HepG2 (cell line): Measurements from ENCODE around the gene LYZL1. TPM values are rescaled to one million over a fixed set of nuclear protein-coding genes. Genes with fewer than 3 reads are reported as not detected.
"Not testable (repeated sequence)": the region's sequence is repeated elsewhere in the genome, so short reads cannot be mapped to it uniquely, and the experiment has no call there.

Source experiments
- CEBPG ChIP-seq: IDR thresholded peaks from 2 replicates; pipeline ENCODE4 v1.6.1; 2016
- CHD2 ChIP-seq: IDR thresholded peaks from 2 replicates; pipeline ENCODE4 v1.6.1; 2011; ENCODE audit warnings: low read depth, low read length, improper control_type of control experiment
- FOXO1 ChIP-seq: sonication (generic); formaldehyde crosslinking; IDR thresholded peaks from 2 replicates; pipeline ENCODE4 v1.4.0; 2020; ENCODE audit warnings: missing genetic modification reagents
- HMG20A ChIP-seq: IDR thresholded peaks from 2 replicates; pipeline ENCODE4 v1.6.1; 2016; ENCODE audit warnings: borderline replicate concordance
- HNRNPLL ChIP-seq: fragments of 200-400 bp; formaldehyde crosslinking; IDR thresholded peaks from 2 replicates; pipeline ENCODE4 v1.6.1; 2017; ENCODE audit warnings: mild to moderate bottlenecking, low read depth, low read length; ENCODE audit not compliant: poor library complexity, severe bottlenecking
- HOXD1 ChIP-seq: sonication (generic); formaldehyde crosslinking; IDR thresholded peaks from 2 replicates; pipeline ENCODE4 v1.5.0; 2020; ENCODE audit warnings: missing genetic modification reagents
- MEIS2 ChIP-seq: sonication (generic); formaldehyde crosslinking; IDR thresholded peaks from 2 replicates; pipeline ENCODE4 v1.9.0; 2021; ENCODE audit warnings: mild to moderate bottlenecking, missing genetic modification reagents
- NCOR1 ChIP-seq: fragments of 200-600 bp; sonication (generic); IDR thresholded peaks from 2 replicates; pipeline ENCODE4 v1.7.0; 2017; ENCODE audit warnings: antibody characterized with exemption, low read length, borderline replicate concordance
- NKX3-1 ChIP-seq: sonication (generic); formaldehyde crosslinking; IDR thresholded peaks from 2 replicates; pipeline ENCODE4 v1.5.0; 2020; ENCODE audit warnings: missing genetic modification reagents
- NONO ChIP-seq, 2 experiments: fragments of 450-650 bp in 1 of 2; sonication (generic) in 1 of 2; formaldehyde crosslinking in 1 of 2; IDR thresholded peaks in 1 of 2; conservative IDR thresholded peaks in 1 of 2; 2 replicates each; pipeline versions ENCODE4 v1.6.1 to v1.8.0; 2017 to 2022; ENCODE audit warnings: mild to moderate bottlenecking in 1 of 2, missing genetic modification reagents in 1 of 2, moderate library complexity in 1 of 2
- NR2C2 ChIP-seq: sonication (generic); formaldehyde crosslinking; IDR thresholded peaks from 2 replicates; pipeline ENCODE4 v1.4.0; 2020; ENCODE audit warnings: missing genetic modification reagents, mild to moderate bottlenecking, moderate library complexity, borderline replicate concordance
- NR2F1 ChIP-seq, 2 experiments: fragments of 450-650 bp in 1 of 2; formaldehyde crosslinking in 1 of 2; IDR thresholded peaks; 2 replicates each; pipeline versions ENCODE4 v1.5.0 to v1.6.1; 2016 to 2020; ENCODE audit warnings: mild to moderate bottlenecking in 1 of 2, missing compliant biosample characterization in 1 of 2, missing genetic modification reagents in 1 of 2, moderate library complexity in 1 of 2
- NR2F2 ChIP-seq: IDR thresholded peaks from 2 replicates; pipeline ENCODE4 v1.6.1; 2012; ENCODE audit warnings: low read depth, inconsistent platforms, borderline replicate concordance
- ONECUT2 ChIP-seq: sonication (generic); formaldehyde crosslinking; IDR thresholded peaks from 2 replicates; pipeline ENCODE4 v1.4.0; 2020; ENCODE audit warnings: missing genetic modification reagents
- RARA ChIP-seq: IDR thresholded peaks from 2 replicates; pipeline ENCODE4 v1.6.1; 2016; ENCODE audit warnings: missing genetic modification reagents, missing compliant biosample characterization
- RXRA ChIP-seq: sonication (generic); formaldehyde crosslinking; IDR thresholded peaks from 2 replicates; pipeline ENCODE4 v1.5.1; 2020; ENCODE audit warnings: missing genetic modification reagents
- SIX1 ChIP-seq: sonication (generic); formaldehyde crosslinking; IDR thresholded peaks from 2 replicates; pipeline ENCODE4 v1.4.0; 2020; ENCODE audit warnings: missing genetic modification reagents, borderline replicate concordance
- SP5 ChIP-seq: IDR thresholded peaks from 2 replicates; pipeline ENCODE4 v1.6.1; 2016; ENCODE audit warnings: low read depth, borderline replicate concordance
- TBL1XR1 ChIP-seq: fragments of 150-350 bp; IDR thresholded peaks from 2 replicates; pipeline ENCODE4 v1.6.1; 2014; ENCODE audit warnings: borderline replicate concordance, low read length; ENCODE audit not compliant: partially characterized antibody
- ZFY ChIP-seq: sonication (generic); formaldehyde crosslinking; IDR thresholded peaks from 2 replicates; pipeline ENCODE4 v1.4.0; 2020; ENCODE audit warnings: missing genetic modification reagents
- ZNF710 ChIP-seq: sonication (generic); formaldehyde crosslinking; IDR thresholded peaks from 2 replicates; pipeline ENCODE4 v1.5.0; 2020; ENCODE audit warnings: mild to moderate bottlenecking, missing genetic modification reagents, borderline replicate concordance
- ZNF746 ChIP-seq: sonication (generic); formaldehyde crosslinking; IDR thresholded peaks from 2 replicates; pipeline ENCODE4 v1.8.0; 2022; ENCODE audit warnings: mild to moderate bottlenecking, missing genetic modification reagents
- ZNF788 ChIP-seq: sonication (generic); formaldehyde crosslinking; IDR thresholded peaks from 2 replicates; pipeline ENCODE4 v1.5.0; 2020; ENCODE audit warnings: mild to moderate bottlenecking, missing genetic modification reagents, borderline replicate concordance
- polyA plus RNA-seq, 8 experiments: library from polyadenylated mRNA; depleted of rRNA in 3 of 8; stranded (reverse) in 7 of 8; unstranded in 1 of 8; fragments of >200 nt; fragmentation: Illumina TruSeq in 4 of 8; extraction: Trizol in 4 of 8; gene quantifications; 2 replicates each; pipeline versions ENCODE4 v1.2.1 to v1.2.3, GENCODE V29; 2011 to 2016; ENCODE audit warnings: low read depth in 4 of 8, missing spikeins in 1 of 8, mixed read lengths in 1 of 8; ENCODE audit not compliant: insufficient read depth in 1 of 8
- total RNA-seq, 5 experiments: library from RNA; depleted of rRNA; stranded (reverse); fragments of >200 nt; fragmentation: Illumina TruSeq; extraction: Trizol; gene quantifications; 2 replicates each; pipeline ENCODE4 v1.2.3, GENCODE V29; 2016; ENCODE audit warnings: low read depth in 1 of 5
- TF ChIP-seq, protein P1 (sequence below): IDR thresholded peaks from 2 replicates; pipeline ENCODE4 v1.6.1; 2016; ENCODE audit warnings: mild to moderate bottlenecking
- TF ChIP-seq, protein P2 (sequence below): IDR thresholded peaks from 2 replicates; pipeline ENCODE4 v1.6.1; 2016; ENCODE audit warnings: missing genetic modification reagents, missing compliant biosample characterization

The LYZL1 gene
- total and polyA plus RNA-seq, 2 of the 13 experiments (the other 11 are each of a cell fraction or from before 2014, with no cell fraction given): not detected

- TF ChIP-seq, protein P1, sequence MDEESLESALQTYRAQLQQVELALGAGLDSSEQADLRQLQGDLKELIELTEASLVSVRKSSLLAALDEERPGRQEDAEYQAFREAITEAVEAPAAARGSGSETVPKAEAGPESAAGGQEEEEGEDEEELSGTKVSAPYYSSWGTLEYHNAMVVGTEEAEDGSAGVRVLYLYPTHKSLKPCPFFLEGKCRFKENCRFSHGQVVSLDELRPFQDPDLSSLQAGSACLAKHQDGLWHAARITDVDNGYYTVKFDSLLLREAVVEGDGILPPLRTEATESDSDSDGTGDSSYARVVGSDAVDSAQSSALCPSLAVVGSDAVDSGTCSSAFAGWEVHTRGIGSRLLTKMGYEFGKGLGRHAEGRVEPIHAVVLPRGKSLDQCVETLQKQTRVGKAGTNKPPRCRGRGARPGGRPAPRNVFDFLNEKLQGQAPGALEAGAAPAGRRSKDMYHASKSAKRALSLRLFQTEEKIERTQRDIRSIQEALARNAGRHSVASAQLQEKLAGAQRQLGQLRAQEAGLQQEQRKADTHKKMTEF (CRISPR knock-in tag): peak; percentile 53; the same call in 1 of the 2 replicates
- peak; percentile 27; the same call in 1 of the 2 replicates for TF ChIP-seq NKX3-1 (CRISPR knock-in tag)
- TF ChIP-seq SIX1 (CRISPR knock-in tag): peak; percentile 99
- TF ChIP-seq ZNF746 (CRISPR knock-in tag): peak; percentile 90
- peak; percentile 74 for TF ChIP-seq NR2F2
- peak; percentile 75 for TF ChIP-seq HMG20A (CRISPR knock-in tag)
- TF ChIP-seq FOXO1 (CRISPR knock-in tag): peak; percentile 36; the same call in 1 of the 2 replicates
- peak; percentile 14; the same call in 1 of the 2 replicates for TF ChIP-seq CEBPG
- TF ChIP-seq NCOR1: peak; percentile 76; the same call in 1 of the 2 replicates
- not testable (repeated sequence) for TF ChIP-seq NONO (IDR thresholded peaks at IDR 0.05)
- peak; percentile 42; the same call in 1 of the 2 replicates for TF ChIP-seq NONO (CRISPR knock-in tag; conservative IDR thresholded peaks at IDR 0.05)
- TF ChIP-seq MEIS2 (CRISPR knock-in tag): peak; percentile 80; the same call in 1 of the 2 replicates
- peak; percentile 88 for TF ChIP-seq RARA (CRISPR knock-in tag)
- peak; percentile 79; the same call in 1 of the 2 replicates for TF ChIP-seq SP5
- TF ChIP-seq, protein P2, sequence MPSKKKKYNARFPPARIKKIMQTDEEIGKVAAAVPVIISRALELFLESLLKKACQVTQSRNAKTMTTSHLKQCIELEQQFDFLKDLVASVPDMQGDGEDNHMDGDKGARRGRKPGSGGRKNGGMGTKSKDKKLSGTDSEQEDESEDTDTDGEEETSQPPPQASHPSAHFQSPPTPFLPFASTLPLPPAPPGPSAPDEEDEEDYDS: peak; percentile 59
- TF ChIP-seq ZFY (CRISPR knock-in tag): peak; percentile 30; the same call in 1 of the 2 replicates
- 0 out of 2 replicates have a peak, but pooled peaks have one; percentile 10 for TF ChIP-seq HOXD1 (CRISPR knock-in tag)
- peak; percentile 34; the same call in 1 of the 2 replicates for TF ChIP-seq NR2C2
- TF ChIP-seq RXRA (CRISPR knock-in tag): peak; percentile 91
- TF ChIP-seq HNRNPLL: peak; percentile 33
- 0 out of 2 replicates have a peak, but pooled peaks have one; percentile 46 for TF ChIP-seq ONECUT2 (CRISPR knock-in tag)
- TF ChIP-seq NR2F1 (CRISPR knock-in tag; IDR thresholded peaks at IDR 0.05): peak; percentile 52 to 94; a peak in 2 of 4 replicates
- TF ChIP-seq ZNF788: peak; percentile 42; the same call in 1 of the 2 replicates
- TF ChIP-seq ZNF710 (CRISPR knock-in tag): peak; percentile 94
- TF ChIP-seq TBL1XR1: peak; percentile 46
- peak; percentile 35; the same call in 1 of the 2 replicates for TF ChIP-seq CHD2
Observed at GRCh38 chr10:29318141-29319071, 29.5 kb downstream of the LYZL1 start (continued).
